GM23338 (cell line): Measurements from ENCODE around the gene SLX9. TPM values are rescaled to one million over a fixed set of nuclear protein-coding genes. Genes with fewer than 3 reads are reported as not detected.

ENCODE experiments used
- ATAC-seq: fragments of 200-7000 bp; cut with Tn5 transposase; 3 replicates; pipeline ENCODE4 v1.9.1; 2020
- DNase-seq: peaks from one replicate; pipeline ENCODE4 v3.0.0-alpha.2; 2015; ENCODE audit warnings: low spot score
- H2AFZ ChIP-seq: fragments of 200-600 bp; sonication (generic); 2 replicates; pipeline ENCODE4 v1.8.0; 2016; ENCODE audit warnings: antibody characterized with exemption, mild to moderate bottlenecking, moderate library complexity
- H3F3A ChIP-seq: fragments of 200-600 bp; sonication (generic); replicated peaks from 2 replicates; pipeline ENCODE4 v1.8.0; 2017; ENCODE audit warnings: antibody characterized with exemption, mixed run types, low read depth
- H3K27ac ChIP-seq: fragments of 200-600 bp; sonication (generic); 2 replicates; pipeline ENCODE4 v1.6.1; 2016; ENCODE audit warnings: low read depth
- H3K27me3 ChIP-seq: fragments of 200-600 bp; sonication (generic); 2 replicates; pipeline ENCODE4 v1.8.0; 2016; ENCODE audit warnings: mild to moderate bottlenecking, mixed run types, moderate library complexity; ENCODE audit not compliant: insufficient read depth
- H3K36me3 ChIP-seq: fragments of 200-600 bp; sonication (generic); 2 replicates; pipeline ENCODE4 v1.8.0; 2016; ENCODE audit warnings: mild to moderate bottlenecking; ENCODE audit not compliant: insufficient read depth
- H3K4me1 ChIP-seq: fragments of 200-600 bp; sonication (generic); 2 replicates; pipeline ENCODE4 v1.8.0; 2016; ENCODE audit warnings: mild to moderate bottlenecking, moderate library complexity; ENCODE audit not compliant: insufficient read depth
- H3K4me2 ChIP-seq: fragments of 200-600 bp; sonication (generic); 2 replicates; pipeline ENCODE4 v1.7.1; 2017; ENCODE audit warnings: mixed run types
- H3K4me3 ChIP-seq: fragments of 200-600 bp; sonication (generic); 2 replicates; pipeline ENCODE4 v1.6.1; 2016; ENCODE audit warnings: mixed run types
- H3K79me2 ChIP-seq: fragments of 200-600 bp; sonication (generic); replicated peaks from 2 replicates; pipeline ENCODE4 v1.8.0; 2017; ENCODE audit warnings: mild to moderate bottlenecking; ENCODE audit not compliant: insufficient read depth
- H3K9me2 ChIP-seq: fragments of 200-600 bp; sonication (generic); 2 replicates; pipeline ENCODE4 v1.8.0; 2017; ENCODE audit not compliant: insufficient read depth
- H4K20me1 ChIP-seq: fragments of 200-600 bp; sonication (generic); replicated peaks from 2 replicates; pipeline ENCODE4 v1.8.0; 2017; ENCODE audit warnings: mild to moderate bottlenecking; ENCODE audit not compliant: insufficient read depth
- H3K27ac Mint-ChIP-seq: 2 replicates; pipeline ENCODE4 v1.8.0; 2020; ENCODE audit warnings: inconsistent platforms, mild to moderate bottlenecking, moderate library complexity, mixed read lengths
- H3K27me3 Mint-ChIP-seq: 3 replicates; pipeline ENCODE4 v1.8.0; 2022; ENCODE audit warnings: low read depth, mild to moderate bottlenecking, moderate library complexity, mixed read lengths, inconsistent platforms; ENCODE audit not compliant: insufficient read depth, poor library complexity
- H3K36me3 Mint-ChIP-seq: 3 replicates; pipeline ENCODE4 v1.8.0; 2021; ENCODE audit warnings: low read depth, mild to moderate bottlenecking, inconsistent platforms, moderate library complexity, mixed read lengths
- H3K4me1 Mint-ChIP-seq: 3 replicates; pipeline ENCODE4 v1.8.0; 2020; ENCODE audit warnings: mild to moderate bottlenecking, inconsistent platforms, mixed read lengths
- H3K4me3 Mint-ChIP-seq: 3 replicates; pipeline ENCODE4 v1.8.0; 2021; ENCODE audit warnings: moderate library complexity, mild to moderate bottlenecking, inconsistent platforms, mixed read lengths
- H3K9me3 Mint-ChIP-seq: 3 replicates; pipeline ENCODE4 v1.8.0; 2020; ENCODE audit warnings: moderate library complexity, mild to moderate bottlenecking, inconsistent platforms, mixed read lengths
- CREB1 ChIP-seq: fragments of 250-450 bp; sonication (Bioruptor Pico); IDR thresholded peaks from 2 replicates; pipeline ENCODE4 v1.5.0; 2020; ENCODE audit warnings: low read depth, mild to moderate bottlenecking, moderate library complexity
- ETS1 ChIP-seq: IDR thresholded peaks from 2 replicates; pipeline ENCODE4 v1.6.1; 2016; ENCODE audit warnings: antibody characterized with exemption
- EZH2 ChIP-seq: fragments of 200-600 bp; sonication (generic); IDR thresholded peaks from one replicate; pipeline ENCODE4 v1.8.0; 2017; ENCODE audit warnings: antibody characterized with exemption, mild to moderate bottlenecking, low read depth; ENCODE audit not compliant: unreplicated experiment
- REST ChIP-seq: IDR thresholded peaks from one replicate; pipeline ENCODE4 v1.6.1; 2018; ENCODE audit warnings: antibody characterized with exemption; ENCODE audit not compliant: unreplicated experiment
- ZNF331 ChIP-seq: fragments of 250-450 bp; sonication (Bioruptor Pico); IDR thresholded peaks from 2 replicates; pipeline ENCODE4 v1.5.0; 2020; ENCODE audit warnings: low read depth, mild to moderate bottlenecking, moderate library complexity
- polyA plus RNA-seq: library from polyadenylated mRNA; unstranded; fragments of >200 nt; fragmentation: Nextera tagmentation; extraction: Ambion mirVana; gene quantifications from 2 replicates; pipeline ENCODE4 v1.2.1, GENCODE V29; 2016
- total RNA-seq: library from RNA; depleted of rRNA; stranded (reverse); fragments of >200 nt; shearing (Covaris generic); gene quantifications from 2 replicates; pipeline ENCODE4 v1.2.3, GENCODE V29; 2014
- TF ChIP-seq, protein P1 (sequence below): fragments of 250-450 bp; sonication (Bioruptor Pico); IDR thresholded peaks from 2 replicates; pipeline ENCODE4 v1.5.0; 2020; ENCODE audit warnings: mild to moderate bottlenecking, moderate library complexity

Gene SLX9
- total and polyA plus RNA-seq, 2 experiments from 2014 or later, result 41.5 to 46.9 TPM

- TF ChIP-seq, protein P1, sequence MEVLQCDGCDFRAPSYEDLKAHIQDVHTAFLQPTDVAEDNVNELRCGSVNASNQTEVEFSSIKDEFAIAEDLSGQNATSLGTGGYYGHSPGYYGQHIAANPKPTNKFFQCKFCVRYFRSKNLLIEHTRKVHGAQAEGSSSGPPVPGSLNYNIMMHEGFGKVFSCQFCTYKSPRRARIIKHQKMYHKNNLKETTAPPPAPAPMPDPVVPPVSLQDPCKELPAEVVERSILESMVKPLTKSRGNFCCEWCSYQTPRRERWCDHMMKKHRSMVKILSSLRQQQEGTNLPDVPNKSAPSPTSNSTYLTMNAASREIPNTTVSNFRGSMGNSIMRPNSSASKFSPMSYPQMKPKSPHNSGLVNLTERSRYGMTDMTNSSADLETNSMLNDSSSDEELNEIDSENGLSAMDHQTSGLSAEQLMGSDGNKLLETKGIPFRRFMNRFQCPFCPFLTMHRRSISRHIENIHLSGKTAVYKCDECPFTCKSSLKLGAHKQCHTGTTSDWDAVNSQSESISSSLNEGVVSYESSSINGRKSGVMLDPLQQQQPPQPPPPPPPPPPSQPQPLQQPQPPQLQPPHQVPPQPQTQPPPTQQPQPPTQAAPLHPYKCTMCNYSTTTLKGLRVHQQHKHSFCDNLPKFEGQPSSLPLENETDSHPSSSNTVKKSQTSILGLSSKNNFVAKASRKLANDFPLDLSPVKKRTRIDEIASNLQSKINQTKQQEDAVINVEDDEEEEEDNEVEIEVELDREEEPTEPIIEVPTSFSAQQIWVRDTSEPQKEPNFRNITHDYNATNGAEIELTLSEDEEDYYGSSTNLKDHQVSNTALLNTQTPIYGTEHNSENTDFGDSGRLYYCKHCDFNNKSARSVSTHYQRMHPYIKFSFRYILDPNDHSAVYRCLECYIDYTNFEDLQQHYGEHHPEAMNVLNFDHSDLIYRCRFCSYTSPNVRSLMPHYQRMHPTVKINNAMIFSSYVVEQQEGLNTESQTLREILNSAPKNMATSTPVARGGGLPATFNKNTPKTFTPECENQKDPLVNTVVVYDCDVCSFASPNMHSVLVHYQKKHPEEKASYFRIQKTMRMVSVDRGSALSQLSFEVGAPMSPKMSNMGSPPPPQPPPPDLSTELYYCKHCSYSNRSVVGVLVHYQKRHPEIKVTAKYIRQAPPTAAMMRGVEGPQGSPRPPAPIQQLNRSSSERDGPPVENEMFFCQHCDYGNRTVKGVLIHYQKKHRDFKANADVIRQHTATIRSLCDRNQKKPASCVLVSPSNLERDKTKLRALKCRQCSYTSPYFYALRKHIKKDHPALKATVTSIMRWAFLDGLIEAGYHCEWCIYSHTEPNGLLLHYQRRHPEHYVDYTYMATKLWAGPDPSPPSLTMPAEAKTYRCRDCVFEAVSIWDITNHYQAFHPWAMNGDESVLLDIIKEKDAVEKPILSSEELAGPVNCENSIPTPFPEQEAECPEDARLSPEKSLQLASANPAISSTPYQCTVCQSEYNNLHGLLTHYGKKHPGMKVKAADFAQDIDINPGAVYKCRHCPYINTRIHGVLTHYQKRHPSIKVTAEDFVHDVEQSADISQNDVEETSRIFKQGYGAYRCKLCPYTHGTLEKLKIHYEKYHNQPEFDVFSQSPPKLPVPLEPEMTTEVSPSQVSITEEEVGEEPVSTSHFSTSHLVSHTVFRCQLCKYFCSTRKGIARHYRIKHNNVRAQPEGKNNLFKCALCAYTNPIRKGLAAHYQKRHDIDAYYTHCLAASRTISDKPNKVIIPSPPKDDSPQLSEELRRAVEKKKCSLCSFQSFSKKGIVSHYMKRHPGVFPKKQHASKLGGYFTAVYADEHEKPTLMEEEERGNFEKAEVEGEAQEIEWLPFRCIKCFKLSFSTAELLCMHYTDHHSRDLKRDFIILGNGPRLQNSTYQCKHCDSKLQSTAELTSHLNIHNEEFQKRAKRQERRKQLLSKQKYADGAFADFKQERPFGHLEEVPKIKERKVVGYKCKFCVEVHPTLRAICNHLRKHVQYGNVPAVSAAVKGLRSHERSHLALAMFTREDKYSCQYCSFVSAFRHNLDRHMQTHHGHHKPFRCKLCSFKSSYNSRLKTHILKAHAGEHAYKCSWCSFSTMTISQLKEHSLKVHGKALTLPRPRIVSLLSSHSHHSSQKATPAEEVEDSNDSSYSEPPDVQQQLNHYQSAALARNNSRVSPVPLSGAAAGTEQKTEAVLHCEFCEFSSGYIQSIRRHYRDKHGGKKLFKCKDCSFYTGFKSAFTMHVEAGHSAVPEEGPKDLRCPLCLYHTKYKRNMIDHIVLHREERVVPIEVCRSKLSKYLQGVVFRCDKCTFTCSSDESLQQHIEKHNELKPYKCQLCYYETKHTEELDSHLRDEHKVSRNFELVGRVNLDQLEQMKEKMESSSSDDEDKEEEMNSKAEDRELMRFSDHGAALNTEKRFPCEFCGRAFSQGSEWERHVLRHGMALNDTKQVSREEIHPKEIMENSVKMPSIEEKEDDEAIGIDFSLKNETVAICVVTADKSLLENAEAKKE, result no peak
- TF ChIP-seq ETS1 (no peak), CREB1 (CRISPR knock-in tag) (no peak)
These were observed 19.7 kb upstream of the SLX9 start (continued) for GRCh38 chr21:44919913-44920693.

DNA sequence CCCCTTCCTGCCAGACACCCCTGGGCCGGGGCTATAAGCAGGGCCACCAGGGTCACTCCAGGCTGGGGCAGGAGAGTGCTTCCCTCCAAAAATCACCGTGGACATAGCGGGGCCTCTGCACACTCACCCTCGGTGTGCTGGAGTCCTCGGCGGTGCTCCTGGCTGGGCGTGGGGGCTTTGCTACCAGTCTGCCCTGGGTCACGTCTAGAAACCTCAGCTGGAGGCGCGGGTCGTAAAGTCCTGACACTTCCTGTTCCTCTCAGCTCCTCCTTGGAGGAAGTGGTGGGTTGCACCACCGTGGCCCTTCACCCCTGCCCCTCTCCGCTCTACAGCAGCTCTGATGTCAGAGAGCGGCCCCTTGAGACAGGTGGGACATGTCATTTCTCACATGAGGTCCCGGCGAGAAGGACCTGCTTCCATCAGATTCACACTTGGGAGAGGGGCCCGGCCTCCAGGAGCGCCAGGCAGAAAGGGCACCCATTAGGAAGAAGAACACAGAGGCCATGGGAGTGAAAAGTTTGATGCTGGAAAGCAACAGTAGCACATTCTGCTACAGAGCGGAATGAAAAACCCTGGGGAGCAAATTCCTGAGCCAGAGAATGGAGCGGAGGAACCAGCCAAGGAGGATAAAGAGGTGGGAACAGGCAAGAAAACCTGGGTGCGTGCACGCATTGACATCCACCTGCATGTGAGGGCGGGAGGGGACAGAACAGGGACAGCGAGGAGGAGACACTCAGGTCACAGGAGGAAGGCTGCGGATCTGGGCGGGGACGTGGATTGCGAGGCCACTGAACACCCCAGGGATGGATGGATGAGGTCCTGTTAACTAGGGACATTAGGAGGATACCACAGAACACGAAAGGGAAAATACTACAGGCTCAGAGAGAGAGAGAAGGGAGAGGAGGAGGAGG is 18.9 kb upstream of the SLX9 start, which contains the start of gene ITGB2:
Gene ITGB2 (minus strand): TSS at position 206 of the 911 bp plus-strand sequence. CDS start 10,117 bp downstream, outside the sequence.
- Histone ChIP-seq H2AFZ (peak within 1 kb of the TSS; percentile 86), H3K4me2 (peak within 1 kb of the TSS; percentile 75), H4K20me1 (no peaks in the 10 kb centered on the region), H3F3A (0 out of 2 replicates have a peak, but pooled peaks cover 4% of the 10 kb centered on the region), H3K4me3 (peak within 1 kb of the TSS; percentile 48), H3K27ac (no peak within 1 kb of the TSS), H3K4me1 (peaks cover 6% of the 10 kb centered on the region; the same call in 1 of the 2 replicates), H3K9me2 (no peaks in the 10 kb centered on the region), H3K36me3 (no peaks in the 10 kb centered on the region), H3K79me2 (no peaks in the 10 kb centered on the region), H3K27me3 (peaks cover 90% of the 10 kb centered on the region)
- H3K4me1 Mint-ChIP-seq, result peaks cover 12% of the 10 kb centered on the region
- no peak within 1 kb of the TSS for H3K27ac Mint-ChIP-seq
- peak; percentile 12 for ATAC-seq
- H3K27me3 Mint-ChIP-seq, result peaks cover 86% of the 10 kb centered on the region
- no peaks in the 10 kb centered on the region; the same call in 2 of the 3 replicates for H3K9me3 Mint-ChIP-seq
- DNase-seq, result peak; percentile 36
- peak within 1 kb of the TSS; percentile 56 for H3K4me3 Mint-ChIP-seq
- TF ChIP-seq EZH2 (peak; percentile 47), ZNF331 (CRISPR knock-in tag) (no peak), REST (no peak)
- no peaks in the 10 kb centered on the region for H3K36me3 Mint-ChIP-seq
